Caco-2 (cell line): ENCODE data around the gene DCAF4. TPM values are rescaled to one million over a fixed set of nuclear protein-coding genes. Genes with fewer than 3 reads are reported as not detected.

ENCODE experiments used
- BruUV-seq: library from RNA; stranded (reverse); fragments of 400-500 nt; replicated peaks from 2 replicates; lab custom pipeline; 2021; lab: Mats Ljungman, UMichigan
- CTCF ChIA-PET: fragments of 300-600 bp; sonication (Branson Sonifier 250); formaldehyde crosslinking; loops from one replicate; lab custom pipeline; 2022; ENCODE audit warnings: antibody characterized with exemption; lab: Charles Lee
- POLR2A ChIA-PET: fragments of 300-600 bp; sonication (Branson Sonifier 250); formaldehyde crosslinking; loops from one replicate; lab custom pipeline; 2022; ENCODE audit warnings: antibody characterized with exemption; lab: Charles Lee
- DNase-seq, 2 experiments: peaks; one replicate each; pipeline versions ENCODE4 v3.0.0 to v3.0.0-alpha.2; 2020 to 2022
- H3K27me3 ChIP-seq: replicated peaks from 2 replicates; pipeline ENCODE4 v1.6.0; 2011; ENCODE audit warnings: low read length; ENCODE audit not compliant: control insufficient read depth, insufficient read depth
- H3K36me3 ChIP-seq: 2 replicates; pipeline ENCODE4 v1.5.1; 2011; ENCODE audit warnings: low read length; ENCODE audit not compliant: control insufficient read depth, insufficient read depth
- H3K4me1 ChIP-seq: fragments of 250-450 bp; sonication (Bioruptor Pico); 2 replicates; pipeline ENCODE4 v1.5.1; 2020; ENCODE audit warnings: mild to moderate bottlenecking
- H3K4me3 ChIP-seq: 2 replicates; pipeline ENCODE4 v1.5.1; 2011; ENCODE audit warnings: low read depth, mild to moderate bottlenecking, control low read depth, low read length
- H3K9me3 ChIP-seq: fragments of 250-450 bp; sonication (Bioruptor Pico); 2 replicates; pipeline ENCODE4 v1.5.1; 2020; ENCODE audit warnings: mild to moderate bottlenecking, moderate library complexity
- H3K27ac Mint-ChIP-seq: one replicate; pipeline ENCODE4 v1.8.0; 2022; ENCODE audit warnings: mixed read lengths; ENCODE audit not compliant: unreplicated experiment
- H3K27me3 Mint-ChIP-seq: one replicate; pipeline ENCODE4 v1.8.0; 2022; ENCODE audit warnings: mixed read lengths; ENCODE audit not compliant: insufficient read depth, unreplicated experiment
- H3K36me3 Mint-ChIP-seq: one replicate; pipeline ENCODE4 v1.8.0; 2022; ENCODE audit warnings: mild to moderate bottlenecking, mixed read lengths; ENCODE audit not compliant: insufficient read depth, unreplicated experiment
- H3K4me1 Mint-ChIP-seq: one replicate; pipeline ENCODE4 v1.8.0; 2022; ENCODE audit warnings: low read depth, mixed read lengths; ENCODE audit not compliant: unreplicated experiment
- H3K4me3 Mint-ChIP-seq: one replicate; pipeline ENCODE4 v1.8.0; 2022; ENCODE audit warnings: mild to moderate bottlenecking, moderate library complexity, mixed read lengths; ENCODE audit not compliant: unreplicated experiment
- H3K9me3 Mint-ChIP-seq: one replicate; pipeline ENCODE4 v1.8.0; 2022; ENCODE audit warnings: mixed read lengths; ENCODE audit not compliant: unreplicated experiment
- intact Hi-C: fragments of 100-400 bp; cut with micrococcal nuclease; formaldehyde crosslinking; loops from one replicate; pipeline ENCODE4 v1.10.0; 2022; ENCODE audit not compliant: unreplicated experiment
- total RNA-seq: library from RNA; stranded (reverse); gene quantifications from 2 replicates; pipeline ENCODE4 v1.2.3, GENCODE V29; 2022
- TF ChIP-seq, protein P1 (sequence below), 2 experiments: fragments of 200-600 bp in 1 of 2; IDR thresholded peaks; 1 replicate in 1 of 2; 2 replicates in 1 of 2; pipeline versions ENCODE4 v1.5.1 to v1.8.0; 2011 to 2022; ENCODE audit warnings: antibody characterized with exemption in 1 of 2, control low read depth in 1 of 2, inconsistent platforms in 1 of 2, low read depth in 1 of 2, low read length in 1 of 2, mild to moderate bottlenecking in 1 of 2, moderate library complexity in 1 of 2; ENCODE audit not compliant: insufficient read depth in 1 of 2, severe bottlenecking in 1 of 2, unreplicated experiment in 1 of 2

DCAF4 gene
- total RNA-seq, 1 experiment from 2014 or later, result 21.1 TPM

DNA sequence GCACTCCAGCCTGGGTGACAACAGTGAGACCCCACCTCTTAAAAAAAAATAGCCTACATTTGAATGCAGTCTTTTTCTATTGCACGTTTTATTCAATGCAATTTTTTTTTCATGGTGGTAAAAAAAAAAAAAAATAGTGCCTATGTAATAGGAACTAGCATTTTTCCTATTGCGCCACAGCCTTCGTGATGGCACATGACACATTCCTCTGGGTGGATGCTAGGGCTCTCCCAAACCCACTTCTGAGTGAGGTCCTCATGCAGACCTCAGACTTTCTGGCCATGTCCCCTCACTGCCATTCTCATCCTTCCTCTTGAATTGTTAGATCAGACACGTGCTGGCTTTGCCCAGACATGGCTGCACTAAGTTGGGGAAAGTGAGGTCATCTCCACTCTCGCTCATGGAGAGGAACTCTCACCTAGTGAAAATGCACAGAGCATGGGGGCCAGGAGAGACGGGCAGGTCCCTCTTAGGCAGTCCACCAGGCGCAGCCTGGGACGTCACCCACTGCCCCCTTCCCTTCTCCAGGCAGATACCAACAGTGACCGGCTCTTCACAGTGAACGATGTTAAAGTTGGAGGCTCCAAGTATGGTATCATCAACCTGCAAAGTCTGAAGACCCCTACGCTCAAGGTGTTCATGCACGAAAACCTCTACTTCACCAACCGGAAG is 19.2 kb downstream of the DCAF4 start:
- intact Hi-C loops, result no loop called here
- no TSS peak for BruUV-seq
- no peak for DNase-seq
- H3K27me3 Mint-ChIP-seq, result no peaks in the 10 kb centered on the region
- ChIA-PET POLR2A (no interaction called here), CTCF (no interaction called here)
- H3K27me3 ChIP-seq, result no peaks in the 10 kb centered on the region
- TF ChIP-seq, protein P1, sequence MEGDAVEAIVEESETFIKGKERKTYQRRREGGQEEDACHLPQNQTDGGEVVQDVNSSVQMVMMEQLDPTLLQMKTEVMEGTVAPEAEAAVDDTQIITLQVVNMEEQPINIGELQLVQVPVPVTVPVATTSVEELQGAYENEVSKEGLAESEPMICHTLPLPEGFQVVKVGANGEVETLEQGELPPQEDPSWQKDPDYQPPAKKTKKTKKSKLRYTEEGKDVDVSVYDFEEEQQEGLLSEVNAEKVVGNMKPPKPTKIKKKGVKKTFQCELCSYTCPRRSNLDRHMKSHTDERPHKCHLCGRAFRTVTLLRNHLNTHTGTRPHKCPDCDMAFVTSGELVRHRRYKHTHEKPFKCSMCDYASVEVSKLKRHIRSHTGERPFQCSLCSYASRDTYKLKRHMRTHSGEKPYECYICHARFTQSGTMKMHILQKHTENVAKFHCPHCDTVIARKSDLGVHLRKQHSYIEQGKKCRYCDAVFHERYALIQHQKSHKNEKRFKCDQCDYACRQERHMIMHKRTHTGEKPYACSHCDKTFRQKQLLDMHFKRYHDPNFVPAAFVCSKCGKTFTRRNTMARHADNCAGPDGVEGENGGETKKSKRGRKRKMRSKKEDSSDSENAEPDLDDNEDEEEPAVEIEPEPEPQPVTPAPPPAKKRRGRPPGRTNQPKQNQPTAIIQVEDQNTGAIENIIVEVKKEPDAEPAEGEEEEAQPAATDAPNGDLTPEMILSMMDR (IDR thresholded peaks at IDR 0.05; ENCODE audit: insufficient read depth in 1 of 2, low read depth in 1 of 2, low read length in 1 of 2, severe bottlenecking in 1 of 2, unreplicated experiment in 1 of 2), result no peak
- no peak overlapping the region for H3K27ac Mint-ChIP-seq
- H3K36me3 Mint-ChIP-seq, result peaks cover 23% of the 10 kb centered on the region
- H3K36me3 ChIP-seq, result no peaks in the 10 kb centered on the region; the same call in 1 of the 2 replicates
- no peak overlapping the region for H3K4me3 Mint-ChIP-seq
- H3K4me3 ChIP-seq, result no peak overlapping the region
- no peaks in the 10 kb centered on the region for H3K9me3 Mint-ChIP-seq
- H3K4me1 ChIP-seq, result no peaks in the 10 kb centered on the region
- no peaks in the 10 kb centered on the region for H3K9me3 ChIP-seq
- no peaks in the 10 kb centered on the region for H3K4me1 Mint-ChIP-seq

DNA sequence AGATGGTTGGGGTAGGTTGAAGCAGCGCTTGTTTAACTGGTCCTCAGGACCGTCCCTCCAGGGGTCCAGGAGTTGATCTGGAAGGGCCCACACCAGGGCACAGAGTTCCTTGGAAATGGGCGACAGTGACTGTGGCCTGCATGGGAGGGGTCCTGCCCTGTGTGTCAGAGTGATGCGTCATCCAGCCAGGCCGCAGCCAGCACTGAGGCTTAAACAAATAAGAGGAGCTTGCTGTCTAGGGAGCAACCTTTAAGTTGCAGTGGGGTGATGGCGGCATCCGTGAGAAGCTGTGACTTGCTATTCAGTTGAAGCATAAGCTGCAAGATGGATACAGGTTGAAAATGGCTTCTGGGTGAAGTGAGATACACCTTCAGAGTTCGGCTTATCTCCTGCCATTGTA is 20.2 kb downstream of the DCAF4 start:
- Mint-ChIP-seq H3K27me3 (no peaks in the 10 kb centered on the region), H3K4me3 (no peak overlapping the region), H3K4me1 (no peaks in the 10 kb centered on the region), H3K9me3 (no peaks in the 10 kb centered on the region), H3K36me3 (peaks cover 21% of the 10 kb centered on the region), H3K27ac (no peak overlapping the region)
- ChIA-PET CTCF (no interaction called here), POLR2A (no interaction called here)
- BruUV-seq, result no TSS peak
- intact Hi-C loops, result no loop called here
- Histone ChIP-seq H3K9me3 (no peaks in the 10 kb centered on the region), H3K4me3 (no peak overlapping the region), H3K27me3 (no peaks in the 10 kb centered on the region), H3K4me1 (no peaks in the 10 kb centered on the region), H3K36me3 (no peaks in the 10 kb centered on the region)
- TF ChIP-seq, protein P1 (IDR thresholded peaks at IDR 0.05; ENCODE audit: insufficient read depth in 1 of 2, low read depth in 1 of 2, low read length in 1 of 2, severe bottlenecking in 1 of 2, unreplicated experiment in 1 of 2), result no peak
- no peak for DNase-seq

- DNase-seq, result no peak
- CTCF ChIA-PET, result interaction anchor here (1.4 to 2.3 kb wide), 2 partner anchors 80 to 431 kb away, joined by 5 to 8 read pairs; partner anchors contain the start of gene ZFYVE1
- Histone ChIP-seq H3K9me3 (no peaks in the 10 kb centered on the region), H3K4me3 (no peak overlapping the region), H3K27me3 (no peaks in the 10 kb centered on the region), H3K4me1 (no peaks in the 10 kb centered on the region), H3K36me3 (no peaks in the 10 kb centered on the region)
- H3K4me3 Mint-ChIP-seq, result no peak overlapping the region
- no peaks in the 10 kb centered on the region for H3K27me3 Mint-ChIP-seq
- no peak overlapping the region for H3K27ac Mint-ChIP-seq
- H3K9me3 Mint-ChIP-seq, result no peaks in the 10 kb centered on the region
- H3K36me3 Mint-ChIP-seq, result peaks cover 18% of the 10 kb centered on the region
- no peaks in the 10 kb centered on the region for H3K4me1 Mint-ChIP-seq
- POLR2A ChIA-PET, result no interaction called here
- intact Hi-C loops, result loop anchor here (1.0 to 2.0 kb wide), 2 partner anchors 43 to 433 kb away; no protein-coding TSS in a partner anchor
- TF ChIP-seq, protein P1 (IDR thresholded peaks at IDR 0.05; ENCODE audit: insufficient read depth in 1 of 2, low read depth in 1 of 2, low read length in 1 of 2, severe bottlenecking in 1 of 2, unreplicated experiment in 1 of 2), result no peak
- no TSS peak for BruUV-seq
These were observed 21.3 kb downstream of the DCAF4 start for GRCh38 chr14:72947366-72948160.
